Measurements from ENCODE around the gene TFF1. TPM values are rescaled to one million over a fixed set of nuclear protein-coding genes. Genes with fewer than 3 reads are reported as not detected.
A peak's percentile ranks its signal among the peaks of the same experiment; 100 is the strongest.

The TFF1 gene
- total RNA-seq, 1 donor from 2014 or later = not detected

GRCh38 chr21:42381347-42381984 lies 15.1 kb upstream of the TFF1 start:
- Mint-ChIP-seq H3K4me3 (ENCODE audit: unreplicated experiment) (no peak overlapping the region), H3K36me3 (ENCODE audit: low read depth, unreplicated experiment) (peaks cover 3% of the 10 kb centered on the region), H3K27ac (ENCODE audit: unreplicated experiment) (no peak overlapping the region), H3K4me1 (ENCODE audit: unreplicated experiment) (no peaks in the 10 kb centered on the region), H3K9me3 (ENCODE audit: unreplicated experiment) (no peaks in the 10 kb centered on the region), H3K27me3 (ENCODE audit: unreplicated experiment) (peaks cover 6% of the 10 kb centered on the region)
- peak; percentile 17 for DNase-seq (ENCODE audit: low spot score)
- TF ChIP-seq CTCF (IDR thresholded peaks at IDR 0.05; ENCODE audit: unreplicated experiment) = peak; percentile 30

- no peak for DNase-seq (ENCODE audit: low spot score)
- Mint-ChIP-seq H3K27ac (ENCODE audit: unreplicated experiment) (no peak overlapping the region), H3K4me1 (ENCODE audit: unreplicated experiment) (no peaks in the 10 kb centered on the region), H3K36me3 (ENCODE audit: low read depth, unreplicated experiment) (peaks cover 3% of the 10 kb centered on the region), H3K9me3 (ENCODE audit: unreplicated experiment) (no peaks in the 10 kb centered on the region), H3K4me3 (ENCODE audit: unreplicated experiment) (no peak overlapping the region), H3K27me3 (ENCODE audit: unreplicated experiment) (peaks cover 4% of the 10 kb centered on the region)
- TF ChIP-seq CTCF (IDR thresholded peaks at IDR 0.05; ENCODE audit: unreplicated experiment) = no peak
These were observed 13.3 kb upstream of the TFF1 start for GRCh38 chr21:42379426-42380215.

- Mint-ChIP-seq H3K36me3 (ENCODE audit: low read depth, unreplicated experiment) (peaks cover 3% of the 10 kb centered on the region), H3K4me1 (ENCODE audit: unreplicated experiment) (no peaks in the 10 kb centered on the region), H3K27me3 (ENCODE audit: unreplicated experiment) (peaks cover 7% of the 10 kb centered on the region), H3K27ac (ENCODE audit: unreplicated experiment) (no peak overlapping the region), H3K9me3 (ENCODE audit: unreplicated experiment) (no peaks in the 10 kb centered on the region), H3K4me3 (ENCODE audit: unreplicated experiment) (no peak overlapping the region)
- no peak for TF ChIP-seq CTCF (IDR thresholded peaks at IDR 0.05; ENCODE audit: unreplicated experiment)
- DNase-seq (ENCODE audit: low spot score) = no peak
These were observed 12.1 kb upstream of the TFF1 start for GRCh38 chr21:42378418-42378817.

GRCh38 chr21:42377951-42378340 lies 11.6 kb upstream of the TFF1 start:
- H3K4me3 Mint-ChIP-seq (ENCODE audit: unreplicated experiment) = no peak overlapping the region
- TF ChIP-seq CTCF (IDR thresholded peaks at IDR 0.05; ENCODE audit: unreplicated experiment) = no peak
- peaks cover 11% of the 10 kb centered on the region for H3K27me3 Mint-ChIP-seq (ENCODE audit: unreplicated experiment)
- H3K27ac Mint-ChIP-seq (ENCODE audit: unreplicated experiment) = no peak overlapping the region
- H3K36me3 Mint-ChIP-seq (ENCODE audit: low read depth, unreplicated experiment) = peaks cover 3% of the 10 kb centered on the region
- no peaks in the 10 kb centered on the region for H3K9me3 Mint-ChIP-seq (ENCODE audit: unreplicated experiment)
- DNase-seq (ENCODE audit: low spot score) = no peak
- no peaks in the 10 kb centered on the region for H3K4me1 Mint-ChIP-seq (ENCODE audit: unreplicated experiment)

Measured in endothelial cell (in vitro differentiated cells).